Mucosa of rectum (tissue), 2 donors: ENCODE data around the gene HMGB2.

Experiments
- H3K27ac ChIP-seq, 2 donors: one replicate each; pipeline ENCODE4 v1.7.0; 2013; ENCODE audit warnings: inconsistent platforms in 2 of 2, low read depth in 2 of 2, low read length in 2 of 2
- H3K27me3 ChIP-seq, 2 donors: one replicate each; pipeline ENCODE4 v1.7.0; 2013; ENCODE audit warnings: low read length in 2 of 2; ENCODE audit not compliant: control insufficient read depth in 2 of 2, insufficient read depth in 2 of 2
- H3K36me3 ChIP-seq, 2 donors: one replicate each; pipeline ENCODE4 v1.7.0; 2013; ENCODE audit warnings: low read length in 2 of 2; ENCODE audit not compliant: control insufficient read depth in 2 of 2, insufficient read depth in 2 of 2
- H3K4me1 ChIP-seq, 2 donors: one replicate each; pipeline ENCODE4 v1.7.0; 2013; ENCODE audit warnings: low read length in 2 of 2, mild to moderate bottlenecking in 1 of 2; ENCODE audit not compliant: control insufficient read depth in 2 of 2, insufficient read depth in 2 of 2
- H3K4me3 ChIP-seq, 2 donors: one replicate each; pipeline ENCODE4 v1.7.0; 2013; ENCODE audit warnings: low read length in 2 of 2
- H3K9ac ChIP-seq, 2 donors: one replicate each; pipeline ENCODE4 v1.7.0; 2013; ENCODE audit warnings: low read length in 2 of 2, low read depth in 1 of 2, mild to moderate bottlenecking in 1 of 2
- H3K9me3 ChIP-seq, 2 donors: one replicate each; pipeline ENCODE4 v1.7.0; 2013; ENCODE audit warnings: low read length in 2 of 2; ENCODE audit not compliant: control insufficient read depth in 2 of 2
- donor health status: healthy.
- donor health status: Normal muscosa, but diverticular disease.

Gene HMGB2

DNA sequence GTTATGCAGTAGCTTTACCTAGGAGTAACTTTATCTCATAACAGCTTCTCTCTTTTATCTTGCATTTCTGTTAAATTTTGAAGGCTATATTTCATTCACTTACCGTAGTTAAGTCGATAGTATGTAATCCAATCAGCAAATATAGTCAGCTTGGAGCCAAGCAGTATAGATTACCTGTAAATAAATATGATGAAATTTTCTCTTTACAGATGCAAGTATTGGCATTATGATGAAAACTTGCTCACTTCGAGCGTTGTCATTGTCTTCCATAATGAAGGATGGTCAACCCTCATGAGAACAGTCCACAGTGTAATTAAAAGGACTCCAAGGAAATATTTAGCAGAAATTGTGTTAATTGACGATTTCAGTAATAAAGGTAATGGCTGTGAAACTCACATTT is 42.3 kb downstream of the HMGB2 start:
- Histone ChIP-seq H3K9me3 (no peaks in the 10 kb centered on the region), H3K4me1 (no peaks in the 10 kb centered on the region), H3K27ac (no peak overlapping the region), H3K27me3 (no peaks in the 10 kb centered on the region), H3K9ac (no peak overlapping the region), H3K4me3 (no peak overlapping the region), H3K36me3 (peaks cover 8% of the 10 kb centered on the region in 2 donors)

DNA sequence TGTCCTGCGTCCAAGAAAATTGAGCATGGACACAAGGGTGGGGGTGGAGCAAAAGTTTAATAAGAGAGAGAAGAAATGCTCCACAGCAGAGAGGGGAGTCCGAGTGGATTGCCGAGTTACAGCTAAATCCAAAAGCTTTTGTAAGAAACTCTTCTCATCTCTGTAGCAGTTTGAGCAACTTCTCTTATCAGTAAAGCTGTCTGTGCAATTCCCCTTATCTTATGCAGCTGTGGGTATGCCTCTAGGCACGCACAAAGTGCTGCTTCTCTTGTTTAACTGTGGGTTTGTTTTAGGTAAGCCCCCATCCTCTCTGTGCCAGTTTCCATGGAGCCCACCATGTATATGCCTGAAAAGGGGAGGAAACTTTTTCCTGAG is 44.8 kb downstream of the HMGB2 start:
- Histone ChIP-seq H3K9me3 (peaks cover 1 to 7% of the 10 kb centered on the region in 2 donors), H3K27ac (no peak overlapping the region), H3K9ac (no peak overlapping the region), H3K4me3 (peak overlapping the region in 1 of 2 donors; percentile 53), H3K4me1 (no peaks in the 10 kb centered on the region), H3K36me3 (peaks cover 3% of the 10 kb centered on the region in 2 donors), H3K27me3 (no peaks in the 10 kb centered on the region)

DNA sequence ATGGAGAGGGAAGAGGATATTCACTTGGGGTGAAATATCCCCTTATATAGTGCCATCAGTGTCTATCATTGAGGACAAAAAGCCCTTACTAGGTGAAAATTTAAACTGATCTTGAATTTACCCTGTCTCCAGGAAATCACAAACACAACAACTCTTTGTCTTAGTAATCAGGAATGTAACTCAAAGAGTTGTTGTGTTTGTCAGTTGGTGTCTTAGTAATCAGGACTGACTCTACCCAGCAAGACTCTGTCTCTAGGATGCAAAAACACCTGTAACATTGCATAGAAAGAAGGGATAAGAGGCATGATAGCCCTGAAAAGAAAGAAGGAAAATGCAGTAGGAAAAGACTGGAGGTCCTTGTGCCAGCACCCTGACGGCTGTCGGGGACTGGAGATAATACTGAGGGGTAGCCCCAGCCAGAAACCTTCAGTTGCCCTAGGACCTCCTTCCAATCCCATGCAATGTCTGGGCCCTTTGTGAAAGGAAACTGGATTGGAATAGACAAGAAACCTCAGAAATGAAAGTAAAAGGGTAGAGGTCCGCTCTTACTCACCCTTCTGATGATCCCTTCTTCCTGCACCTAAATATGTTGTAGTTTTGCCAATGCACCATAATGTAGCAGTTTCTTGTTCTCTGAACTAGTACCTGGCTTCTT is 45.3 kb downstream of the HMGB2 start:
- peak overlapping the region in 1 of 2 donors; percentile 53 for H3K4me3 ChIP-seq
- H3K4me1 ChIP-seq: no peaks in the 10 kb centered on the region
- H3K9ac ChIP-seq: no peak overlapping the region
- peaks cover 3 to 7% of the 10 kb centered on the region in 2 donors for H3K9me3 ChIP-seq
- no peak overlapping the region for H3K27ac ChIP-seq
- peaks cover 3% of the 10 kb centered on the region in 2 donors for H3K36me3 ChIP-seq
- H3K27me3 ChIP-seq: no peaks in the 10 kb centered on the region

GRCh38 chr4:173288296-173288695 is 45.9 kb downstream of the HMGB2 start:
- no peak overlapping the region for H3K27ac ChIP-seq
- no peaks in the 10 kb centered on the region for H3K4me1 ChIP-seq
- peak overlapping the region in 1 of 2 donors; percentile 53 for H3K4me3 ChIP-seq
- H3K9me3 ChIP-seq: peaks cover 3 to 7% of the 10 kb centered on the region in 2 donors
- no peaks in the 10 kb centered on the region for H3K27me3 ChIP-seq
- H3K9ac ChIP-seq: no peak overlapping the region
- H3K36me3 ChIP-seq: peaks cover 3% of the 10 kb centered on the region in 2 donors

DNA sequence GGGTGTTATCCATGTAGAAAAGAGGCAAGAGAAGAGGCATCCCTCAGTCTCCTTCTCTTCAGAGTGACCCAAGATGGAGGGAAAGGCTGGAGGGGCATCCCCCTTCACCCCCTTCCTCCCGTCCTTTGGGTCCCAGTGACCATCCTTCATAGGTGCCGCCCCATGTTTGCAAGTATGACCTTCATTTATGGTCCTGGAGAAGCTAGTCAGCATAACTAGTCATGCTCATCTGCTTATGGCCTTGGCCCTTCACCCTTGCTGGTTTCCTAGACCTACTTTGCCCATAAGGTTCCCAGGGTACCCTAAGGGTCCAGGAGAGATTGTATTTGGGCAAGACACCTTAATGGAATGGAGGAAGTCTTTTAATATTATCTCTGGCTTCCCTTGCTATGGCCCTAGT is 46.7 kb downstream of the HMGB2 start:
- Histone ChIP-seq H3K9ac (no peak overlapping the region), H3K4me1 (no peaks in the 10 kb centered on the region), H3K9me3 (peaks cover 3 to 7% of the 10 kb centered on the region in 2 donors), H3K27ac (no peak overlapping the region), H3K4me3 (no peak overlapping the region), H3K27me3 (no peaks in the 10 kb centered on the region), H3K36me3 (peaks cover 3% of the 10 kb centered on the region in 2 donors)

DNA sequence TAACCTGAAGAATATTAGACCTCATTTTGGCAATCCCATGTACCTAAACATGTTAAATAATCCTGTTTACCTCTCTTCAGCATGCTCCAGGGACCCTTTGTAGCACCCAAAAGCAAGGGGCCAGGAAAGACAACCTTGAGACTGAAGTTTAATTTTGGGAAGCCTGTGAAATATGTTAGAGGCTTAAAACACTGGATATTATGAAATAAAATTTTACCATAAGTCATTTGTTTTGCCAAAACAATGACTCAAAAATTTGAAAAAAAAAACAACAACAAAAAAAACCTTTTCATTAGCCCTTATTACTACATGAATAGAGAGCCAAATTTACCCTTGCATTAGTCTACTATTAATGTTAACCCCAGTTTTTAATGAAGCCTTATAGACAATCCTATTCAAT is 49.7 kb downstream of the HMGB2 start:
- H3K27me3 ChIP-seq: no peaks in the 10 kb centered on the region
- H3K27ac ChIP-seq: no peak overlapping the region
- H3K4me1 ChIP-seq: no peaks in the 10 kb centered on the region
- peaks cover 3% of the 10 kb centered on the region in 2 donors for H3K36me3 ChIP-seq
- no peak overlapping the region for H3K4me3 ChIP-seq
- peaks cover 3 to 7% of the 10 kb centered on the region in 2 donors for H3K9me3 ChIP-seq
- H3K9ac ChIP-seq: no peak overlapping the region

DNA sequence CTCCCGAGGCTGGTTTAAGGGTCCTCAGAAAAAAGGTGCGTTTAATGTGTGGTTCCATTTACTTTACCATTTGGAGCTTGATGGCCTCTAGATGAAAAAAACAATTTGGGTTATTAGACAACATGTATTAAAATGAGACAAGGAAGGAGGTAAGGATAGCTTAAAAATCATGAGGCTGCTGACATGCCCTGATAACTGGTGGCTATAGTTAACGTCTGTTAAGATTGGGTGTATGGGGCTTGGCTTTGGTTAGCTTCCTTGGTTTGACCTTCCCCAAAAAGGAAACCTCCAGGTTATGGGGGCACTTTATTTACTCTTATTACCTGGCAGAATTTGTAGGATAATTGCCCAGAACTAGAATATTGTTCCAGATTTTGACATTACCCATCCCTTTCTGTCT is 51.5 kb downstream of the HMGB2 start:
- no peak overlapping the region for H3K27ac ChIP-seq
- no peak overlapping the region for H3K9ac ChIP-seq
- H3K9me3 ChIP-seq: peaks cover 3 to 7% of the 10 kb centered on the region in 2 donors
- no peak overlapping the region for H3K4me3 ChIP-seq
- H3K36me3 ChIP-seq: peaks cover 3% of the 10 kb centered on the region in 2 donors
- H3K27me3 ChIP-seq: no peaks in the 10 kb centered on the region
- H3K4me1 ChIP-seq: no peaks in the 10 kb centered on the region

DNA sequence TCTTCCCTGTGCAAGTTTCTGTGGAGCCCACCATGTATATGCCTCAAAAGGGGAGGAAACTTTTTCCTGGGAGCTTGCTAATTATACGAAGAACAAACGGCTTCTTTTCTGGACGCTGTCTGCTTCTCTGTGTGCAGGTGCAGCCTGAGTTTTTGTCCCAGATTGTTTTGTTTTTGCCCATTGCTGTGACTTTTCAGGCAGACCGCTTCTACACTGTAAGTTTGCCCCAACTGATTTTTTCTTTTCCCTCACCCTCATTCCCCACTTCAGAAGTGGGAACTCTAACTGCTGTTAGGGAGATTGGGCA is 51.9 kb downstream of the HMGB2 start:
- Histone ChIP-seq H3K9ac (no peak overlapping the region), H3K27me3 (no peaks in the 10 kb centered on the region), H3K4me1 (no peaks in the 10 kb centered on the region), H3K27ac (no peak overlapping the region), H3K9me3 (peaks cover 3 to 7% of the 10 kb centered on the region in 2 donors), H3K4me3 (no peak overlapping the region), H3K36me3 (peaks cover 3 to 4% of the 10 kb centered on the region in 2 donors)

DNA sequence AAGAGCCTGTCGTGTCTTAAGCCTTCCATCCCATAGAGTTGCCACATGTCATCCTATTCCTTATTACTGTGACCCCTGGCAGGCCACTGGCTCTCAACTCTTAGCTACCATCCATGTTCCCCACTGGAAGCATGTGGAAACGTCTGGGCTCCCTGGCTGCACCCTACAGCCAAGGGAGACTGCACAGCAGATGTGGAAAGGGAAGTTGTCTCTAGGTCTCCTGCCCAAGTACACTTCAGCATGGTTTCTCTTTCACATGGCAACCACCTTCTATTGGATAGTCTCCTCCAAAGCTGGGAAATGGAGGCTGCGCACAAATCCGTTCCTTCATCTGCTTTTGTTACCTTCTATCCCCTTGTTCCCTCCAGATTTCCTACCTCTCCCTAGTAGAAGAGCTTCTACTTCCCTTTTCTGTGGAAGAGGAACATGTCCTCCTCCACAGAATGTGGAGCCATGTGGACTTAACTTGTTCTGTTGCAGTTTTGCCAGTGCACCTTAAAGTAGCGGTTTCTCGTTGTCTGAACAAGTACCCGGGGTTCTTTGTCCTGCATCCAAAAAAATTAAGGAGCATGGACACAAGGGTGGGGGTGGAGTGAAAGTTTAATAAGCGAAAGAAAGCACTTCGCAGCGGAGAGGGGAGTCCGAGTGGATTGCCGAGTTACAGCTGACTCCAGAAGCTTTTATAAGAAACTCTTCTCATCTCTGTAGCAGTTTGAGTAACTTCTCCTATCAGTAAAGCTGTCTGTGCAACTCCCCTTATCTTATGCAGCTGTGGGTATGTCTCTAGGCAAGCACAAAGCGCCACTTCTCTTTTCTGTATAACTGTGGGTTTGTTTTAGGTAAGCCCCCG is 52.5 kb downstream of the HMGB2 start:
- Histone ChIP-seq H3K4me1 (no peaks in the 10 kb centered on the region), H3K9ac (no peak overlapping the region), H3K36me3 (peaks cover 1 to 5% of the 10 kb centered on the region in 2 donors), H3K4me3 (no peak overlapping the region), H3K27ac (no peak overlapping the region), H3K9me3 (peaks cover 3 to 7% of the 10 kb centered on the region in 2 donors), H3K27me3 (no peaks in the 10 kb centered on the region)
